ENCODE measurements around the gene TRPM2. TPM values are rescaled to one million over a fixed set of nuclear protein-coding genes. Genes with fewer than 3 reads are reported as not detected.

The TRPM2 gene
- total and polyA plus RNA-seq, 2 donors (not counting 3 experiments of a cell fraction or from before 2014, with no cell fraction given): not detected

DNA sequence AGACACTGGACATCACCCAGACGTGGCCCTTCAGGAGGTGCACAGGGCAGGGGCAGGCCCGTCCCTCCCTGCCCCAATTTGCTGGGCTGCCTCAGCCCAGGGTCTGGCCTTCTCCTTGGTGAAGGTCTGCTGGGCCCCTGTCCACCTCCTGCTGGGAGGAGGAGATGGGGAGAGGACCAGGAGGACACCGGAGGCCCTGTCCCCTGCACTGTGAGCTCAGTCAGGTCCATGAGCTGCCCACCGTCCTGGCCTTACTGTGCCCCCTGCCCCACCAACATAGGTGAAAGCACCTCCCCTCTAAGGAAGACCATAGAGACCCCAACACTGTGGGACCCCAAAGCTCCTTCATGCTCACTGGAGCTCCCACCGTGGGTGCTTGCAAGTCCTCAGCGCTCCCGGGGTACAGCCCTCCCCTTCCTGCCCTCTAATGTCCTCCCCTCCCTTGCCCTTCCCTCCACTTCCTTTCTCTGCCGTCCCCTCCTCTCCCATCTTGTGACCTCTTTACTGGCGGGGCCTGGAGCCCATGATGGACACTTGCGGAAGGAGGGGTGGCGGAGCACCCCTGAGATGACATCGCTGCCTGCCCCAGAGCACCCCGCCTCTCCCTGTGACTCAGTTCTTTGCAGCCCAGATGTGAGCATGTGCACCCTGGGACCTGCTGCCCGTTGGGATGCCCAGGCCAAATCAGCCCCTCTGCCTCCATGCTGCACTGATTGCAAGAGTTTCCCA lies 106.5 kb downstream of the TRPM2 start:
- Histone ChIP-seq H3K4me1 (ENCODE audit: control insufficient read depth, extremely low read depth, insufficient read depth, low read length) (no peaks in the 10 kb centered on the region), H3K27ac (ENCODE audit: insufficient read depth, low read depth, low read length) (no peak overlapping the region), H3K9me1 (replicated peaks; ENCODE audit: control insufficient read depth, extremely low read depth, insufficient read depth, low read length) (no peaks in the 10 kb centered on the region), H3K36me3 (ENCODE audit: control insufficient read depth in 2 of 2, extremely low read depth in 1 of 2, insufficient read depth in 2 of 2, low read length in 2 of 2) (no peaks in the 10 kb centered on the region), H4K20me1 (replicated peaks; ENCODE audit: control insufficient read depth, extremely low read depth, insufficient read depth, low read length) (no peaks in the 10 kb centered on the region), H3K9ac (replicated peaks; ENCODE audit: extremely low read depth, insufficient read depth, low read length) (no peak overlapping the region), H3K4me2 (ENCODE audit: insufficient read depth, low read length) (no peak overlapping the region), H2AFZ (ENCODE audit: low read depth, low read length) (no peak overlapping the region), H3K79me2 (ENCODE audit: control insufficient read depth, insufficient read depth, low read length) (no peaks in the 10 kb centered on the region), H3K27me3 (ENCODE audit: control insufficient read depth in 2 of 2, insufficient read depth in 2 of 2, low read length in 2 of 2) (no peaks in the 10 kb centered on the region), H3K9me3 (replicated peaks; ENCODE audit: control insufficient read depth, insufficient read depth, low read length) (no peaks in the 10 kb centered on the region), H3K4me3 (replicated peaks in 1 of 3; ENCODE audit: insufficient read depth in 1 of 3, low read depth in 1 of 3, low read length in 3 of 3) (no peak overlapping the region)
- ChIA-PET POLR2A (no interaction called here), CTCF (no interaction called here)
- FAIRE-seq (no peak), DNase-seq (ENCODE audit: low read depth, low spot score) (no peak)
- TF ChIP-seq JUN (IDR thresholded peaks at IDR 0.05; ENCODE audit: borderline replicate concordance, insufficient read depth, insufficient read length, low read depth): no peak
- dilution Hi-C loops (cut with MboI; ENCODE audit: extremely low pct_ligation_motif_present, low sequenced_read_pairs) (no loop called here), intact Hi-C loops (cut with micrococcal nuclease) (loop anchor here (10.0 kb wide), 1 partner anchor 115 kb away; no protein-coding TSS in a partner anchor)
- BruUV-seq (replicated peaks): no TSS peak

- POLR2A ChIA-PET: no interaction called here
- Histone ChIP-seq H3K27ac (ENCODE audit: insufficient read depth, low read depth, low read length) (no peak overlapping the region), H3K4me2 (ENCODE audit: insufficient read depth, low read length) (no peak overlapping the region), H3K27me3 (ENCODE audit: control insufficient read depth in 2 of 2, insufficient read depth in 2 of 2, low read length in 2 of 2) (no peaks in the 10 kb centered on the region), H3K9me3 (replicated peaks; ENCODE audit: control insufficient read depth, insufficient read depth, low read length) (no peaks in the 10 kb centered on the region), H2AFZ (ENCODE audit: low read depth, low read length) (no peak overlapping the region), H3K36me3 (ENCODE audit: control insufficient read depth in 2 of 2, extremely low read depth in 1 of 2, insufficient read depth in 2 of 2, low read length in 2 of 2) (no peaks in the 10 kb centered on the region), H3K9me1 (replicated peaks; ENCODE audit: control insufficient read depth, extremely low read depth, insufficient read depth, low read length) (no peaks in the 10 kb centered on the region), H3K9ac (replicated peaks; ENCODE audit: extremely low read depth, insufficient read depth, low read length) (no peak overlapping the region), H3K4me3 (replicated peaks in 1 of 3; ENCODE audit: insufficient read depth in 1 of 3, low read depth in 1 of 3, low read length in 3 of 3) (no peak overlapping the region), H3K79me2 (ENCODE audit: control insufficient read depth, insufficient read depth, low read length) (no peaks in the 10 kb centered on the region), H3K4me1 (ENCODE audit: control insufficient read depth, extremely low read depth, insufficient read depth, low read length) (no peaks in the 10 kb centered on the region), H4K20me1 (replicated peaks; ENCODE audit: control insufficient read depth, extremely low read depth, insufficient read depth, low read length) (no peaks in the 10 kb centered on the region)
- intact Hi-C loops (cut with micrococcal nuclease) (no loop called here), dilution Hi-C loops (cut with MboI; ENCODE audit: extremely low pct_ligation_motif_present, low sequenced_read_pairs) (no loop called here)
- BruUV-seq (replicated peaks): no TSS peak
- TF ChIP-seq, protein P1, sequence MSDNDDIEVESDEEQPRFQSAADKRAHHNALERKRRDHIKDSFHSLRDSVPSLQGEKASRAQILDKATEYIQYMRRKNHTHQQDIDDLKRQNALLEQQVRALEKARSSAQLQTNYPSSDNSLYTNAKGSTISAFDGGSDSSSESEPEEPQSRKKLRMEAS (IDR thresholded peaks at IDR 0.05; ENCODE audit: insufficient read depth, insufficient read length): no peak
- no peak for TF ChIP-seq MYC (IDR thresholded peaks at IDR 0.05; ENCODE audit: low read depth, low read length)
- TF ChIP-seq FOS (IDR thresholded peaks at IDR 0.05; ENCODE audit: borderline replicate concordance, insufficient read depth, low read length): no peak
- TF ChIP-seq POLR2AphosphoS5 (IDR thresholded peaks at IDR 0.05; ENCODE audit: insufficient read depth, low read depth, low read length): no peak
- TF ChIP-seq GATA2 (IDR thresholded peaks at IDR 0.05; ENCODE audit: insufficient read depth, insufficient read length, low read depth, low read length): no peak
- no peak for TF ChIP-seq POLR2A (IDR thresholded peaks at IDR 0.05; ENCODE audit: low read depth, low read length)
- no peak for TF ChIP-seq EZH2 (IDR thresholded peaks at IDR 0.05; ENCODE audit: borderline replicate concordance, low read depth, low read length, severe bottlenecking)
- TF ChIP-seq JUN (IDR thresholded peaks at IDR 0.05; ENCODE audit: borderline replicate concordance, insufficient read depth, insufficient read length, low read depth): no peak
- TF ChIP-seq, protein P2, sequence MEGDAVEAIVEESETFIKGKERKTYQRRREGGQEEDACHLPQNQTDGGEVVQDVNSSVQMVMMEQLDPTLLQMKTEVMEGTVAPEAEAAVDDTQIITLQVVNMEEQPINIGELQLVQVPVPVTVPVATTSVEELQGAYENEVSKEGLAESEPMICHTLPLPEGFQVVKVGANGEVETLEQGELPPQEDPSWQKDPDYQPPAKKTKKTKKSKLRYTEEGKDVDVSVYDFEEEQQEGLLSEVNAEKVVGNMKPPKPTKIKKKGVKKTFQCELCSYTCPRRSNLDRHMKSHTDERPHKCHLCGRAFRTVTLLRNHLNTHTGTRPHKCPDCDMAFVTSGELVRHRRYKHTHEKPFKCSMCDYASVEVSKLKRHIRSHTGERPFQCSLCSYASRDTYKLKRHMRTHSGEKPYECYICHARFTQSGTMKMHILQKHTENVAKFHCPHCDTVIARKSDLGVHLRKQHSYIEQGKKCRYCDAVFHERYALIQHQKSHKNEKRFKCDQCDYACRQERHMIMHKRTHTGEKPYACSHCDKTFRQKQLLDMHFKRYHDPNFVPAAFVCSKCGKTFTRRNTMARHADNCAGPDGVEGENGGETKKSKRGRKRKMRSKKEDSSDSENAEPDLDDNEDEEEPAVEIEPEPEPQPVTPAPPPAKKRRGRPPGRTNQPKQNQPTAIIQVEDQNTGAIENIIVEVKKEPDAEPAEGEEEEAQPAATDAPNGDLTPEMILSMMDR (IDR thresholded peaks at IDR 0.05; ENCODE audit: extremely low read depth in 1 of 2, insufficient read depth in 1 of 2, low read depth in 1 of 2, low read length in 2 of 2): no peak
- FAIRE-seq (no peak), DNase-seq (ENCODE audit: low read depth, low spot score) (no peak)
- CTCF ChIA-PET: no interaction called here
Measured at GRCh38 chr21:44460441-44460755, 107.0 kb downstream of the TRPM2 start.

All from endothelial cell of umbilical vein (primary cell).